ENCODE measurements around the gene ZYG11A.

Gene ZYG11A

DNA sequence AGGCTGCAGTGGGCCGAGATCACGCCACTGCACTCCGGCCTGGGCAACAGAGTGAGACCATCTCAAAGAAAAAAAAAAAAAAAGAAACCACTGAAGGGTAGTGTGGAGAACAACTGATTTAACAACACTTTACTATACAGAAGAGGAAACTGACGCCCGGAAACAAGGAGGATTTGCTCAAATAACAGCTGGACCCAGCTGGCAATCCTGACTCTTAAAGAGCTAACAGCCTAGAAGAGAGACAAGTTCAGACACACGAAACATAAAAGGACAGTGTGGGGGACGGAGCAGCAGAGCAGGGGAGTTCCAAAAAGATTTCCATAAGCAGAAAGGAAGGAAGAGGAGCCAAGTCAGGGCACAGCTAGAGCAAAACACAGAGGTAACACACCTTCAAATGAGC is 74.6 kb downstream of the ZYG11A start:
- TF ChIP-seq CTCF (IDR thresholded peaks at IDR 0.05; ENCODE audit: low read length, missing control alignments), result no peak
- DNase-seq (ENCODE audit: low read depth), result peak; percentile 53
- no peak overlapping the region for H3K4me3 ChIP-seq (replicated peaks; ENCODE audit: low read depth, low read length)

GRCh38 chr1:52917581-52917980 is 75.0 kb downstream of the ZYG11A start:
- TF ChIP-seq CTCF (IDR thresholded peaks at IDR 0.05; ENCODE audit: low read length, missing control alignments), result no peak
- DNase-seq (ENCODE audit: low read depth), result no peak
- H3K4me3 ChIP-seq (replicated peaks; ENCODE audit: low read depth, low read length), result no peak overlapping the region

GRCh38 chr1:52918201-52918600 is 75.6 kb downstream of the ZYG11A start:
- TF ChIP-seq CTCF (IDR thresholded peaks at IDR 0.05; ENCODE audit: low read length, missing control alignments), result no peak
- no peak for DNase-seq (ENCODE audit: low read depth)
- H3K4me3 ChIP-seq (replicated peaks; ENCODE audit: low read depth, low read length), result no peak overlapping the region

- no peak for TF ChIP-seq CTCF (IDR thresholded peaks at IDR 0.05; ENCODE audit: low read length, missing control alignments)
- no peak overlapping the region for H3K4me3 ChIP-seq (replicated peaks; ENCODE audit: low read depth, low read length)
- DNase-seq (ENCODE audit: low read depth), result no peak
Measured at GRCh38 chr1:52919051-52919722, 76.6 kb downstream of the ZYG11A start.

DNA sequence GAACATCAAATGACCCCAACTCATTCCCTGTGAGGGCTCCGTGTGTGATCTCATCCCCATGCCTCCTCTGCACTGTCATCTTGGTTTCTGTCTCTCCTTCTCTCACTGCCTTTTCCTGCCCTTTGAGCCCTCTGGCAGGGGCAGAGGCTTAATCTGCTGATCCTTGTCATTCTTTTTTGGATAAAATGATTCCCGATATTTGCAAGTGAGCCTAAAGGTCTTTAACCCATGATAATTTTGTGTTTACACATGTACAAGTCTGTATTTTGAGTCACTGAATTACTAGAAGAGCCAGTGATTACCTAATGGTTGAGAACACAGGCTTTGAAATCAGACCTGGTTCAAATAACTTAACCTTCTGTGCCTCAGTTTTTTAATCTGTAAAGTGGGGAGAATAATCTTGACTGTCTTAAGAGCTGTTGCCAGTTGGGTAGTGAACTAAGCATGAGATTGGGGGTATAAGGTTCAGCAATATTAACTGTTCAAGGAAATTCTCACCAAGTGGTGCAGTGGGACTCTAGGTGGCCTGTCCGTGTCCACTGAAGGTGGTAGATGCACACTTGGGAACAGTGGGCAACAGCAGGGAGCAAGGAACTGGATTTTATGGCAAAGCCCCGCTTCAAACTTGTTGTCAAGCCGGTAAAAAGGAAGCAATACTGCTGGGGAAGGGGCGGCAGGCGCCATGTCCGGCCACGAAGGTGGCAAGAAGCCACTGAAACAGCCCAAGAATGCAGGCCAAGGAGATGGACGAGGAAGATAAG is 77.3 kb downstream of the ZYG11A start:
- TF ChIP-seq CTCF (IDR thresholded peaks at IDR 0.05; ENCODE audit: low read length, missing control alignments), result no peak
- no peak overlapping the region for H3K4me3 ChIP-seq (replicated peaks; ENCODE audit: low read depth, low read length)
- DNase-seq (ENCODE audit: low read depth), result no peak

- TF ChIP-seq CTCF (IDR thresholded peaks at IDR 0.05; ENCODE audit: low read length, missing control alignments), result no peak
- DNase-seq (ENCODE audit: low read depth), result no peak
- peak overlapping the region; percentile 70 for H3K4me3 ChIP-seq (replicated peaks; ENCODE audit: low read depth, low read length)
Measured at GRCh38 chr1:52920791-52921291, 78.3 kb downstream of the ZYG11A start.

Measured in fibroblast of pulmonary artery (primary cell).